Stimulated activated CD8-positive, alpha-beta memory T cell treated with anti-CD3 and anti-CD28 coated beads, Interleukin-15, amount 100 ng/mL, for 48 hours (primary cell): ENCODE data around the gene OTUD4.
"Not testable (repeated sequence)": the region's sequence is repeated elsewhere in the genome, so short reads cannot be mapped to it uniquely, and the experiment has no call there.

Experiments used
- DNase-seq, 2 donors: peaks; one replicate each; pipeline ENCODE4 v3.0.0-alpha.2; 2020; ENCODE audit warnings: low read depth in 2 of 2

Gene OTUD4, protein sequence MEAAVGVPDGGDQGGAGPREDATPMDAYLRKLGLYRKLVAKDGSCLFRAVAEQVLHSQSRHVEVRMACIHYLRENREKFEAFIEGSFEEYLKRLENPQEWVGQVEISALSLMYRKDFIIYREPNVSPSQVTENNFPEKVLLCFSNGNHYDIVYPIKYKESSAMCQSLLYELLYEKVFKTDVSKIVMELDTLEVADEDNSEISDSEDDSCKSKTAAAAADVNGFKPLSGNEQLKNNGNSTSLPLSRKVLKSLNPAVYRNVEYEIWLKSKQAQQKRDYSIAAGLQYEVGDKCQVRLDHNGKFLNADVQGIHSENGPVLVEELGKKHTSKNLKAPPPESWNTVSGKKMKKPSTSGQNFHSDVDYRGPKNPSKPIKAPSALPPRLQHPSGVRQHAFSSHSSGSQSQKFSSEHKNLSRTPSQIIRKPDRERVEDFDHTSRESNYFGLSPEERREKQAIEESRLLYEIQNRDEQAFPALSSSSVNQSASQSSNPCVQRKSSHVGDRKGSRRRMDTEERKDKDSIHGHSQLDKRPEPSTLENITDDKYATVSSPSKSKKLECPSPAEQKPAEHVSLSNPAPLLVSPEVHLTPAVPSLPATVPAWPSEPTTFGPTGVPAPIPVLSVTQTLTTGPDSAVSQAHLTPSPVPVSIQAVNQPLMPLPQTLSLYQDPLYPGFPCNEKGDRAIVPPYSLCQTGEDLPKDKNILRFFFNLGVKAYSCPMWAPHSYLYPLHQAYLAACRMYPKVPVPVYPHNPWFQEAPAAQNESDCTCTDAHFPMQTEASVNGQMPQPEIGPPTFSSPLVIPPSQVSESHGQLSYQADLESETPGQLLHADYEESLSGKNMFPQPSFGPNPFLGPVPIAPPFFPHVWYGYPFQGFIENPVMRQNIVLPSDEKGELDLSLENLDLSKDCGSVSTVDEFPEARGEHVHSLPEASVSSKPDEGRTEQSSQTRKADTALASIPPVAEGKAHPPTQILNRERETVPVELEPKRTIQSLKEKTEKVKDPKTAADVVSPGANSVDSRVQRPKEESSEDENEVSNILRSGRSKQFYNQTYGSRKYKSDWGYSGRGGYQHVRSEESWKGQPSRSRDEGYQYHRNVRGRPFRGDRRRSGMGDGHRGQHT

DNA sequence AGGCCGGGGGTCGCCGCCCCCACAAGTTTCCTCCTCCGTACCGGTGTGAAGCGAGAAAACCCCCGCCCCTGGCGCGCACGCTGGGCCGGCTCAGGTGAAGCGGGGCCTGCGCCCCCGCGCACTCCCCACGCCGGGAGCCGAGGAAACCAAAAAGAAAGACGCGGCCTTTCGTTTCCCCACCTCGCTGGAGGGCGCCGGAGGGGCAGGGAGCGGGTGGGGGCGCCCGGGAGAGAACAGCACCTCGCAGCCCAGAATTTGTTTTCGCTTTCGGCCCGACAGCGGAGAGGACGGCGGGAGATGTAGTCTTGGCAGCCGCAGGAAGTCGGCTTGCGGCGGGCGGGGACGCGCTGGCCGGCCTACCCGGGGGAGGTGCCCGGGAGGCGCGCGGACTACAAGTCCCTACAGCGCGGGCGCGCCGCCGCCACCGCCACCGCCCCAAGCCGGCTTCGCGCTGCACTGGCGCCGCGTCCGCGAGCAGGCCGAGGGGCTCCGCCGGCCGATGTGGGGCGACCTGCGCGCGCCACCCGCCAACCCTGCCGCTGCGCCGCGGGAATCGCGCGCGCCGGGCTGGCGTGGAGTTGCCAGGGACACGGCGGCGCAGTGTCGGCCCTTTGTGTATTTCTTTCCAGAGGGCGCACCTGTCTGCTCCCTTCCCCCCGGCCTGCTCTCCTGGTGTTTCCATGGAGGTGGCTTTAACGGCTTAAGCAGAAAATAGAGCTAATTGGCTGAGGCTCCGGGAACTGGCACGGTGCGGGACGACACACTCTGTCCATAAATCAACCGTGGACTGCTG, at the start of gene OTUD4:
Gene OTUD4 (minus strand): TSS at position 292 of the 793 bp plus-strand sequence. CDS start 616 bp downstream, outside the sequence.
- peak; percentile 93 to 95 for DNase-seq

DNA sequence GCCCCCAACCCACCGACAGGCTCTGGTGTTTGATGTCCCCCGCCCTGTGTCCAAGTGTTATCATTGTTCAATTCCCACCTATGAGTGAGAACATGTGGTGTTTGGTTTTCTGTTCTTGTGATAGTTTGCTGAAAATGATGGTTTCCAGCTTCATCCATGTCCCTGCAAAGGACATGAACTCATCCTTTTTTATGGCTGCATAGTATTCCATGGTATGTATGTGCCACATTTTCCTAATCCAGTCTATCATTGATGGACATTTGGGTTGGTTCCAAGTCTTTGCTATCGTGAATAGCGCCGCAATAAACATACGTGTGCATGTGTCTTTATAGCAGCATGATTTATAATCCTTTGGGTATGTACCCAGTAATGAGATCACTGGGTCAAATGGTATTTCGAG, 42.8 kb upstream of the OTUD4 start:
- DNase-seq: not testable (repeated sequence)

DNA sequence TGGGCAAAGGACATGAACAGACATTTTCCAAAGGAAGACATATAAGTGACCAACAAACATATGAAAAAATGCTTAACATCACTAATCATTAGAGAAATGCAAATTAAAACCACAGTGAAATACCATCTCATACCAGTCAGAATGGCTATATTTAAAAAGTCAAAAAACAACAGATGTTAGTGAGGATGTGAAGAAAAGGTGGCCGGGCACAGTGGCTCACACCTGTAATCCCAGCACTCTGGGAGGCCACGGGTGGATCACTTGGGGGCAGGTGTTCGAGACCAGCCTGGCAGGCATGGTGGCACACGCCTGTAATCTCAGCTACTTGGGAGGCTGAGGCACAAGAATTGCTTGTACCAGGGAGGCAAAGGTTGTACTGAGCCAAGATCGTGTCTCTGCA, 41.1 kb upstream of the OTUD4 start:
- DNase-seq: not testable (repeated sequence)

DNA sequence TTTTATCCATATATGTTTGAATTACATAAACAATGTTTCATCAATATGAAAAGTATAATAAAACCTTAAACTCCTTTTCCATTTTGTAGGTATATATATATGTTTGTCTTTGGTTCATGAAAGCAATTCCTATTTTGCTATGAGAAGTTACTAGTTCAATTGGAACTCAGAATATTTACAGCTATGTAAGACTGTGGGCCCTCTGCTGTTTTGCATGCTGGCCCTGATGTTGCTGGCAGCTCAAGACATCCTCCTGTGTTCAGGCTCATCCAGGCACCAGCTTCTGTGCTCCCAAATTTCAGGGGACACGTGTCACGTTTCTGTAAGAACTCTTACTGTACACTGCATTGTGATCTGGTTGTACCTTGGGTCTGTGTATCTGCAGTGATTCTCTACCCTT, 38.7 kb upstream of the OTUD4 start:
- no peak for DNase-seq

DNA sequence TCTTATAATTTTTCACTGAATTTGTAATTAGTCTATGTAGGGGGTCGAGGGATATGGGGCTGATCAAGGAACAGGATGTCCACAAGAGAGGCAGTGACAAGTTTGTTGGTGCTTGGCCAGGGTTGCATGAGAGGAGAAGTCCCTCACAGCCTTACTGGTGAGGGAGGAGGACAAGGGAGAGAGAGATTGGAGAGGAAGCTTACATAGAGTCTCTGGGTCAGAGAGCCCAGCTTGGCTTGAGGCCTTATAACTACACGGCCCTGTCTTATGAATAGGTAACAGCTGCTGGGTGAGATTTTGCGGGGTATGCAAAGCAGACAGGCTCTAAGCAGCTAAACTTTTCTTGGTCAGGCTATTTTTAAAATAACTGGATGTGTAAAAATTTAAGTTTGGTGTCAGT, 37.9 kb upstream of the OTUD4 start:
- no peak for DNase-seq

DNA sequence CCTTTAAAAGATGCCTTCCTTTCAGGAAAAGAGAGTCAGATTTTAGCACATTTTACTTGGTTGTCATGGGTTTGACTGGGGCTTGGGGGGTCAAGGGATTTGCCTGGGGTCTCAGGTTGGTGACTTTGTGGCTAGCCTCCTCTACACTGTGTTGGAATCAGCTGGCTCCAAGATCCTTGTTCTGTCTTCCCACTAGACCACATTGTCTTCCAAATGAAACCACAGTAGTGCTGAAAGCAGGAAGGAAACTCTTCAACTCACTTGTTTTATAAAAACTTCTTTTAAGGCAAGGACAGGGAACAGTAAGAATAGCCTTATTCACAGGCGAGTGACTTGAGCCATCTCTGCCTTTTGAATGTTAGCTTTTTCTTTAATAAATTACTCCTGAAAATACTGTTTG, 37.0 kb upstream of the OTUD4 start:
- no peak for DNase-seq

DNA sequence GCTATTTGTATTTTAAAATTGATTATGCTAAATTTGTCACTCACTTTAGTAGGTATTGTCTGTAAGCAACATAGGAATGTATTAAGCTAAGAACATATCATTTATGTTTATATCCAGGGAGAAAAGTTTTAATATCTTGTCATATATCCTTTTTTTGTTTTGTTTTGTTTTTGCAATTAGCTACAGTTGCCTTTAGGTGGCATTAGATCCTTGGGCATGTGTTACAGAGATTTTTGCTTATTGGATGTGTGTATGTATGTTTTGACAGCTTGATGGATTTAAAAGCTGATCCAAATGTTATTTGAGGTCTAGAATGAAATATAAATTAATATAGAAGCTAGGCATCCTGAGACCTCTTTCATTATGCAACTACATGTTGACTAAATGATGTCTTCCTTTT, 36.1 kb upstream of the OTUD4 start:
- no peak for DNase-seq

DNA sequence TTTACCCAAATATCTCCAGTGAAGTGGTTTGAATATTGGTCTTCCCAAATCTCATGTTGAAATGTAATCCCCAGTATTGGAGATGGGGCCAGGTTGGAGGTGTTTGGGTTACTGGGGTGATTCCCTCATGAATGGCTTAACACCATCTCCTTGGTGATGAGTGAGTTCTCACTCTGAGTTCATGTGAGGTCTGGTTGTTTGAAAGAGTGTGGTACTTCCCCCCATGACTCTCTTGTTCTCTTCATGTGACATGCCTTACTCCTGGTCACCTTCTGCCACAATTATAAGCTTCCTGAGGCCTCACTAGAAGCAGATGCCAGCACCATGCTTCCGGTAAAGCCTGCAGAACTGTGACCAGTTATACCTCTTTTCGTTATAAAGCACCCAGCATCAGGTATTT, 32.9 kb upstream of the OTUD4 start:
- no peak for DNase-seq

DNA sequence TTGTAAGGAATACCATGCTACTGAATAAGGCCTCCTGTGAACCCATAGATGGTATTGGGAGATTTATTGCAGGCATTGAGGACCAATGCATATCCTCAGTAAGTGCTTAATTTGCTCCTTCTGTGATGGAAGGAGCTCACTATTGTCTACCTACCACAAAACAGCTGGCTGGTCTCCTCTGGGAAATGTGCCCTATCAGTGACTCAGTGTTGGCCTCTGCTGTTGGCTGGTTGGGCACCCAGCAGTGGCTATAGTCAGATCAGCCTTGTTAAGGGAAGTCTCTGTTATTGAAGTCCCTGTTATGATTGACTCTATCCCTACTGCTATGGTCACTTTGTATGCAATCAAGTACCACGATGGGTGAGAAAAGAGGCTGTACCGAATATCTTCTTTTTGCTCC, 27.5 kb upstream of the OTUD4 start:
- DNase-seq: no peak

DNA sequence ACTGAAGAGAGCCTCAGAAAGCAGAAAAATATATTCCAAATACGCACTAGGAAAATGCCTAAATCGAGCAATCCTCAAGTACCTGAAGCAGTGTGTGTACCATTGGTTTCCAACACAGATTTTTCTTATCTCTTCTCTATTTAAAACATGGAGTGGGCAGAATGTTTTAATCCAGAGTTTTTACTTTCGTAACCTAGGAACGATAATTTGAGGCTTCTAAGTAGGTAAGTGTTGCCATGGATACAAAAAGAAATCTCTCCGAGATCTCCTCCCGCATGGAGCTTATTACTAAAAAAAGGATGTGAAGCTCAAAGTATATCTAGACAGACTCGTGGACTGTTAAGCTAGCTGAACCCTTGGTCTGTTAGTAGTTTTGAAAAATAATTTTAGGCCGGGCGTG, 23.0 kb upstream of the OTUD4 start:
- DNase-seq: no peak

DNA sequence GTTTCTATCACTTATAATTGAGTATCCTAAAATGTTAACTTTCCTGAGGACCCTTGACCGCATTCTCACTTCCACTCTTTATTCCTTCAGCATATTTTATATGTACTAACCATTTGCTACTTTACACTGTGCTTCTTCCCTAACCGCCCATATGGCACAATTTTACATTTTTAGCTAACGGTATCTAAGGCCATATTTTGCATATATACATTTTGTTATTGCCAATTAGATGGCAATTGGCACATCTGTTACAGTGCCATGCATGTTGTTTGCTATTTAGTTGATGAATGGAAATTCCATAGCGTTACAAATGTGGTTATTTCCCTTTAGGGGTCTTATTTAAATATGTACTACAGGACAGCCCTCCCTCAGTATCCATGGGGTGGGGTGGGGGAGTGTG, 20.0 kb upstream of the OTUD4 start:
- DNase-seq: no peak

DNA sequence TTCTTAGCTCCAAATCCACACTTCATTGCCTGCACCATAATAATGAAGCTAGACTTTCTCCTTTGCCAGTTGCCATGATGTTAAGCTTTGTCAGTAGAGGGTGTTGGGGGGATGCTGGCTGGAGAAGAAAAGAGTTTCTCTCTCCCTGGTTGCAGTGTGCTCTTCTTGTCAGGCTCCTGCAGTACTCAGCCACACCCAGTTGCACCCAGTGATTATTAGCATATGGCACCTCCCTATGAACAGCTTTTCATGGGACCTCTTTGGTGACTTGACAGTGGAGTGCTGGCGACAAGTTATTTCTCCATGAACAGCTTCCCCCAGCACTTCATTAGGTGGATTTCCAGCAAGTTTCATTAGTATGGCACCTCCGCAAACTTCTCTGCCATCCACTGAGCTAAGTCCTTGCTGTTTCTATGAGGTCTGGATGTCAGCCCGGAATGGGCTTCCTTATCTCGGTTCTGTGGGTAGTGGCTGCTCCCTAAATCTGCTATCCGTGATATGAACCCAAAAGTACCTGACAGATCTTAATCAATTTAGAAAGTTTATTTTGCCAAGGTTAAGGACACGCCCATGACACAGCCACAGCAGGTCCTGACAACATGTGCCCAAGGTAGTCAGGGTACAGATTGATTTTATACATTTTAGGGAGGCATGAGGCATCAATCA, 18.8 kb upstream of the OTUD4 start:
- no peak for DNase-seq

DNA sequence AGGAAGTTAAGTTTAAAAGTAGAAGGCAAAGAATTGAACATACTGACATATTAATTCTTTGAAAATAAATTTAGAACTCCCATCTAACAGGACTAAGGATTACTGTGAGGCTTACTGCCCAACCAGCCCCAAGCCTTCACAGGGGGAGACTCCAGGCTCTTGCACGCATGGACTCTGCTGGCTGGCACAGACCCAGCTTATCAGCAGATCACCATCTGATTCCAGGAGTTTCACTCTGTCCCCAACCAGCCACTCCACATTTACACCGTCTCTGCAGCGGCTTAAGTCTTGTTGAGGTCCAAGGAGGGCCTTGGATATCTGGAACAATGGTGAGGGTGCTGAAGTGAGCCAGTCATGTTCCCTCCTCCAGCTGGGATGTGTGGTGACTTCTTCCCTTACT, 16.4 kb upstream of the OTUD4 start:
- no peak for DNase-seq

DNA sequence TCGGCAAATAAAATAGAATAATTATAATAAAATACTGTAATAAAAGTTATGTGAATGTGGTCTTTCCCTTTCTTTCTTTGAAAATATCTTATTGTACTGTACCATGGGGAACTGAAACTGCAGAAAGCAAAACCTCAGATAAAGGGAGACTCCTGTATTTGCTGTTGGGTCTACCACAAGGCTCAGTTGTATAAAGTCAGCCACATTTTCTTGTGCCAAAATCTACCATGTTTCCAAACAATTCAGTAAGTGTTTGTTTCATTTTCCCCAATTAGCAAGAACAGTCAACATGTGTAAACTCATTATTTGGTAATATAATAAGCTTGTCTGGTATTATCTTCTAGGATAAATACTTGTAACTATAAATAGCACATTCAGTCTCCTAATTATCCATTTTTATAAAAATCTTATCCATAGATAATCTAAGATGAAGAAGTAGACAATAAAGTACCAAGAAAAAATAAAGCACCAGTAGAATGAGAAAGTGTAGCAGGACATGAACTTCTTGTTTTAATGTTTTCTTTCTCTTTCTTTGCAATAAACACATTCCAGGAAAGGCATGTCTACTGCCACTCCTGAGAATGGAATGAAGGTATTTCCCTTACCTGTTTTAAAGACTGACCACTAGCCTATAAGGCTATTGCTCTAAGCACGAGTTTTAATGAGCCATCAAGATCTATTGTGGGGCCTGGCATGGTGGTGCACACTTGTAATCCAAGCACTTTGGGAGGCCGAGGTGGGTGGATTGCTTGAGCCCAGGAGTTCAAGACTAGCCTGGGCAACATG, 15.0 kb upstream of the OTUD4 start:
- DNase-seq: no peak

DNA sequence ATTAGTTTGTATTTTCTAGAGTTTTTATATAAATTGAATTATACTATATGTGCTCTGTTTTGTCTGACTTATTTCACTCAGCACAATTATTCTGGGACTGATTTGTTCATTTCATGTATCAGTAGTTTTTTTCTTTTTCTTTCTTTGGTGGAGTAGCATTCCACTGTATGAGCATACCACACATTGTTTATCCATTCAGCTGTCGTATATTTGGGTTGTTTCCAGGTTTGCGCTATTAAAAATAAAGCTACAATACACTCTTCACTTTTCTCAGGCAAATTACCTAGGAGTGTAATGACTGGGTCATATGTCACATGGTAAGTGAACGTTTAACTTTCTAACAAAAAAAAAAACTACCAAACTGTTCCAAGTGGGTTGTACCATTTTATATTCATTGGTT, 9.6 kb upstream of the OTUD4 start:
- DNase-seq: no peak

DNA sequence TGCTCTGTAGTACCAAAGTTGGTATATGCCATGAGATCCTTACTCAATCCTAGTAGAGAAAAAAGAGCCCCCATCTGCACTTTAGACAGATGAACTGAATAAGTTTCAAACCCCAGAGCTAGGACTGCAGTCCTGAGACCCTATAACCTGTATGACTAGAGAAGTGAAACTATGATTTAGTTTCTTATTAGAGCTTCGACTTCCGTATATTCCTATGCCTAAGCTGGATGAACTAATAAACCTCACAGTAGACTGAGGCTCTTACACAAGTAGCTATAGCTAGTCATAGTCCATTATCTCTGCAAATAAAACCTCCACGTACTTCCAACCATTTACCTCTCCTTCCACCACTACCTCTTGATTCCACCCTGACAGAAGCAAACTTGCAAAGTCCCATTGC, 6.3 kb upstream of the OTUD4 start:
- DNase-seq: no peak

DNA sequence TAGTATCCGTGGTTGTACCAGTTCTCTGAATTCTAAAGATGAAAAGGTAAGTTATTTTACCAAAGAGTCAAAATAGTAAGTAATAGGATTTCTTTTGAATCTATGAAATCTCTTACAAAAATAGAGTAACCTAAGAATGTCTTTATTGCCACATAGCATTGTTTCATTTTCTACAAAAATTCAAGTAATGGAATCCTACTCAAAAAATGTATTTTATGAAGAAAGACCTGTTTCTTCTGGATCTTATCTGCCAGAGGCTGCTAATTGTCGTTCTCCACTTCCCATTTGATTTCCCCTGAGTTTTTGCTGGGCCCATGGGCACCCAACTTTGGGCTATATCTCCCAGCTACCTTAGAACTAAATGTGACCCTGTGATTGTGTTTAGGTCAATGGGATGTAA, 3.2 kb upstream of the OTUD4 start:
- DNase-seq: no peak

DNA sequence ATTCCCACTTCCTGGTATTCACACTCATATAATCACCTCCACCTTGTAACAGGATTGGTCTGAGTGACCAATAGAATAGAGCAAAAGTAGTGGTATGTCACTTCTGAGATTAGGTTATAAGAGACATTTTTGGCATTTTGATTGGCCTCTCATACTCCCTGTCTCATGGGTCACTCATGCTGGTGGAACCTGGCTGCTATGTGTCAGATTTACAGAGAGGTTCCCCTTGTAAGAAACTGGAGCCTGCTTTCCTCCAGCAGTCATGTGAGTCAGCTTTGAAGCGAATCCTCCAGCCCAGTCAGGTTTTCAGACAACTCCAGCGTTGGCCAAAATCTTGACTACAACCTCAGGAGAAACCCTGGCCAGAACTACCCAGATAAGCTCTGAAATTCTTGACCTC, 2.6 kb upstream of the OTUD4 start:
- DNase-seq: no peak

DNA sequence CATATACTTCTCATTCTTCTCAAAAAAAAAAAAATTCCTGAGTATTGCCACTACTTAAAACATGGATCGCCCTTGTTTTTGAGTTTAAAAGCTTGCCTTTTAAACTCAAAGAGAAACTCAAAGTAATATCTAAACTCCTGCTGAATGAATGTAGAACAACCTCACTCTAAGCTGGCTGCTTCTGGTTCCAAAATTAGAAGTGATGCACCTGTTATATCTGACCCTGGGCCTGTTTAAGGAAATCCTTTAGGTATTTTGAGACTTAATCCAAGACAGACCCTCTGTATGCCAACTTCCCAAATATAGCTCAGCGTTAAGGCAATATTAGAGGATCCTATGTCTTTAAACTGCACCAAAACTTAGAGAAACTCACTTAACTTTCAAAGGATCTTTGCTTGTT, 1.8 kb upstream of the OTUD4 start:
- no peak for DNase-seq

DNA sequence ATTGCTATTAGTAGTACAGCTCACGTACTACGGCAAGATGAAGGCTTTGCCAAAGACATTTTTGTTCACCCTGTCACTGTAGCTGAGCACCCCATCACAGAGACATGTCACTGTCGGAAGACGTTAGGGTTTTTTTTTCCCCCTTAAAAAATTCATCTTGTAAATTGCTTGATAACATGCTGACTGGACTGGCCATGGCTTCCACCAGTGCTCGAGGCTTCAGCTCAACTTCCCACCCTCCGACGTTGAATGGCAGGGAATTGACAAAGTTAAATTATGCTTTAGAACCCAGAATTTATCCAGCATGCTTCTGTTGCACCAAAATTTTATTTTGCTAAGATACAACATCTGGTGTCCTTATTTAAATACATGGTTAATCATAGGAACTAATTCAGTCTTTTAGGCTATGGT, 707 bp upstream of the OTUD4 start:
- no peak for DNase-seq
